GM18873 (cell line): ENCODE data around the gene PAQR8.

Experiments used
- ATAC-seq: cut with Tn5 transposase; IDR thresholded peaks from one replicate; pipeline ENCODE4 v1.9.1; 2021; ENCODE audit warnings: mild to moderate bottlenecking, moderate library complexity, moderate number of reproducible peaks; ENCODE audit not compliant: unreplicated experiment, low FRiP score

PAQR8 gene, protein sequence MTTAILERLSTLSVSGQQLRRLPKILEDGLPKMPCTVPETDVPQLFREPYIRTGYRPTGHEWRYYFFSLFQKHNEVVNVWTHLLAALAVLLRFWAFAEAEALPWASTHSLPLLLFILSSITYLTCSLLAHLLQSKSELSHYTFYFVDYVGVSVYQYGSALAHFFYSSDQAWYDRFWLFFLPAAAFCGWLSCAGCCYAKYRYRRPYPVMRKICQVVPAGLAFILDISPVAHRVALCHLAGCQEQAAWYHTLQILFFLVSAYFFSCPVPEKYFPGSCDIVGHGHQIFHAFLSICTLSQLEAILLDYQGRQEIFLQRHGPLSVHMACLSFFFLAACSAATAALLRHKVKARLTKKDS

GRCh38 chr6:52361945-52362442 is at the start of gene PAQR8:
Gene PAQR8 (plus strand): TSS chr6:52362151. CDS start chr6:52403214, 41,063 bp downstream.
- ATAC-seq = peak; percentile 60

- ATAC-seq = no peak
Measured at GRCh38 chr6:52312461-52312860, 49.5 kb upstream of the PAQR8 start.

- no peak for ATAC-seq
Measured at GRCh38 chr6:52314752-52315151, 47.2 kb upstream of the PAQR8 start.

GRCh38 chr6:52317211-52317610 is 44.7 kb upstream of the PAQR8 start:
- no peak for ATAC-seq

GRCh38 chr6:52317841-52318581 is 43.9 kb upstream of the PAQR8 start:
- peak; percentile 100 for ATAC-seq

DNA sequence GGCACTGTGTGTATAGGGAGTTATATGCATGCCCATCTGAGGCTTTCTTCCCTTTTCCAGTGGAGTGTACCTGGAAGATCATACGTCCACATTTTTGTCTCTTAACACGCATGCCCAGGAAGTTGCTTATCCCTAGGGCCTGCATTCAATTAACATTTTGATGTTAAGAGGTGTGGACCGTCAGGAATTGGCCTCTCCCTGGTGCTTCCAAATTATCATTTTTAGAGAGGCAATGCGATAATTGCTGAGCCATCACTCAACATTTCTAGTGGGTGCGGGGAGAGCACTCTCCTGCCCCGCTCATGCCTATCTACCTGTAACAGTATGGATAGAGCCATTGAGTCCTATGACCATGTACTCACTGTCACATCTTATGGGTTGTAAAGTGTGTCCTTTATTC is 37.8 kb upstream of the PAQR8 start:
- no peak for ATAC-seq

GRCh38 chr6:52325695-52326471 is 36.1 kb upstream of the PAQR8 start:
- no peak for ATAC-seq

DNA sequence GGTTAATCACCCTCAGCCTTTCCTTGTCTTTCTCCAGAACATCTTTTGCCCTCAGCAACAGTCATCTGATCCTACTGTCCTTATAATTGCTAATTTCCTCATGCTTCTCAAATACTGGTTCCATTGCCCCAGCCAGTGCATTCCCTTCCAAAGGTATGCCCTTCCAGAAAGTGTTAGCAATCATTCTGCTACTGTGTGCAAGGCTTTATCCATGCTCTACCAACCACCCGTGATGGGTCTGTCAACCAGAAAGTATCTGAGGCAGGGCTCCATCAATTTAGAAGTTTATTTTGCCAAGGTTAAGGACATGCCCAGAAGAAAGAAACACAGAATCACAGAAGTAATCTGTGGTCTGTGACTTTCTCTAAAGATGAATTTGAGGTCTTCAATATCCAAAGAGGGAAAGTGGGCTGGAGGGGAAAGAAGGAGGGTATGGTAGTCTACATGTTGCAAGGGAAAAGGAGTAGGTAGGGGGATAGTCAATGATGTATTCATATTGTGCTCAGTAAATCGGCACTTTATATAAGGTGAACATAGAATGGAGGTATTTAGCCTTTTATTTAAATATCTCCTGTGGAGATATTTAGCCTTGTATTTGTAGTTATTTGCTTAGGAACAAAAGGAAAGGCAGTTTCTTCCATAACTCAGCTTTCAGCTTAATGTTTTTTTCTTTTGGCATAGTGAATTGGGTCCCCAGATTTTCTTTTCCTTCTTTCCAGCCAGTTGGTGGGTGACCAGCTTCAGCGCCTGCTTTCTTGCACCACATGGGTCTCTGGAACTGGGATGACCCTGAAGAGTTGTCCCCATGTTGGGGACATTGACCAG is 35.2 kb upstream of the PAQR8 start:
- no peak for ATAC-seq

DNA sequence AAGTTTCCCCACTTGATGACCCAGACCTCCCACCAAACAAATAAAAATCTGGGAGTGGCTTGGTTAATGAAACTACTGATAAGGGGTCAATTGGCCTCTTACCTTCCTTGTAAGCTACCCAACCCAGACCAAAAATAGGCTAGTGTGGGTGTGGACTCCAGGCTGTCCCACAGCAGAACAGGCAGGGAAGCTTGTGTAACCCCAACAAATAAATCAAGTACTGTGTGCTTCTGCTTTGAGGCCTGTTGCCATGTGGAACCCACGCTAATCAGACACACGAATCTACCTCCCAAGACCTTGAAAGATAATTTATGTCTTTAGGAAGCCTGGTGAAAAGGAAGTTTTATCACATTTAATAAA is 33.7 kb upstream of the PAQR8 start:
- ATAC-seq = no peak

GRCh38 chr6:52328729-52329128 is 33.2 kb upstream of the PAQR8 start:
- no peak for ATAC-seq

GRCh38 chr6:52330470-52330869 is 31.5 kb upstream of the PAQR8 start:
- no peak for ATAC-seq

DNA sequence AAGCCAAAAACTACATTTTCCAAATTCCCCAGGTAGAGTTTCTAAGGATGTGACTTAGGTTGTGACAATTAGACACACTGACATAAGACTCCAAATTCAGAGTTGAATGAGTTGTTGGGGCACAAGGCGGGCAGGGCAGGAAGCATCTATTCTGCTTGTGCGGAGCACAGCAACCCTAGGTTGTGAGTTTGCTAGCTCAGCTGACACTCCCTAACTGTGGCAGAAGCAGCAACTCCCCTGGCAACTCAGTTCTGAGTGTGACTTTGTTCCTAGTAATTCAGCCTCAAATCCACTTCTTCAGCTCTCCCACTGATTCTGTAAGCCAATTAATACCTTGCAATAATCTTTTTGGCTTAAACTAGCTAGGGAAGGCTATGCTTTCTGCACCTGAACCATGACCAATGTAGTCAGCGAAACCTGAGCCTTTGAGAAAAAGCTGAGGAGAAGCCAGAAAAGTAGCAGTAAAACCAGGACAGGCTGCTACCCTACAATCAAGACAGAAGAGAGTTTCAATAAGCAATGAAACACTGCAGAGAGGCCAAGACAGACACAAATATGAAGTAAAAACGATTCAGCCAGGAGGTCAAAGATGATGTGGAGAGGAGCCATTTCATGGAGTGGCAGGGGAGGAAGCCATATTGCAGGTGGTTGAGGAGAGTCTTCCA is 30.0 kb upstream of the PAQR8 start:
- no peak for ATAC-seq

GRCh38 chr6:52333840-52334200 is 28.1 kb upstream of the PAQR8 start:
- ATAC-seq = no peak

- no peak for ATAC-seq
Measured at GRCh38 chr6:52335576-52335975, 26.4 kb upstream of the PAQR8 start.

DNA sequence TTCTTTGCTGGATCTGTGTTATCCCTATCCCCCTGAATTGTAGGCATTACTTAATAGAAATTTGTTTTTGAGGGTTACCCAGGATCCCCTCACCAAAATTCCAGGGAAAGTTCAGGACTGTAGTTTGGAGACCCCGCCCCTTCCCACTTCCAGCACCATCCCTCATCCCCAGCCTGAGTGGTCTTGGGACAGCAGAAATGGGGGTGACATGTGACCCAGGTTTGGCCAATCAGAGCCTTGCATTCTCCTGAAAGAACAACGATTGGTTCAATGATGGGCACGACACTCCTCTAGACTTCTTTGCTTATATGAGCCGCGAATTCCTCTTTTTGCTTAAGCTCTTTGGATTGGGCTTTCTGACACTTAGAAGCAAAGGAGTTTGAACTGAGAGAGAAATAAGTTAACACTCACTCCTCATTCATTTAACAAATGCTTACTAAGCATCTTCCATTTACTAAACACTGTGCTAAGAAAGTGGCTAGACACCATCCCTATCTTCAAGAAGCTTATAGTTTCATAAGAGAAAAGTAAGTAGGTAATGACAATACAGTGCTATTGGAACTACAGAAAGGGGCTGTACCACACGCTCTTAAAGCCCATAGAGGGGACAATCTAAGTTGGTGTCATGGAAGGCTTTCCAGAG is 24.9 kb upstream of the PAQR8 start:
- no peak for ATAC-seq

DNA sequence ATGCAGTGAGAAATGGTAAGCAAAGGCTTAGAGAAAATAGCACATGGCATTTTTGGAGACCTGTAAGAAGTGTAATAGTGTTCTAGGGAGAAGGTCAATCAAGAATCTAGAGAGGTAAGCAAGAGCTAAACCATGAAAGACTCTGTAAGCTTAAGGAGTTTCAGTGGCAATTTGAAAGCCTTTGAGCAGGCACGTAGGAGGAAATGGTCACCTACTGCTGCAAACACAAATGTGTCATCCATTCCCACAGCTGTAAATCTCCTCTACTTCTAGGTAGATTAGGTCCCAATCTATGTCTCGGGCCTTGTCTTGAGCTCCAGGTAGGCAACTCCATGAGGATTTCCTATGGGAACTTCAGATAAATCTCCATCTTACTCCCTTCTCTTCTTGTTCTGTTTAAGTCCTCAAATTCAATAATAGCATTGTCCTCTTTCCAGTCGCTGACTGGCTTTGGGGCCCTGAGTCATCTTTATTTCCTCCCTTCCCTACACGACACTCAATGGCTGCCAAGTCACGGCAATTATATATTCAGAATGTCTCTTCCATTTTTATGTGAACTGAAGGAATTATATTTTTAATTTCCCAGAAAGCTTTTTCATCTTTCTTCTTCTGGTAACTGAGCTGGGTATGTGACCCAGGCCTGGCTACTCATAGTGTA is 24.2 kb upstream of the PAQR8 start:
- no peak for ATAC-seq

DNA sequence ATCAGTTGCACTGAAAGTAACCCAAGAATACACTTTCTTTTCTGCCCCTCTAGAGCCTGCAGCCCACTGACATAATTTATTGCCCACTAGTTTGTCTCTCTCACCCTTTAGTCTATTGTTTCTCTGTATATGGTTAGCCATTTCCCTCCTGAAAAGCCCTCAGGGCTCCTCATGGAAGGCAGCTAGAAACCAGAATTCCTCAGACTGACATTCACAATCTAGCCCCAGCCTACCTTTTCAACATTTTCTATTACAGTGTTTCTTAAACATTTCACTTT is 21.4 kb upstream of the PAQR8 start:
- ATAC-seq = no peak

- ATAC-seq = no peak
Measured at GRCh38 chr6:52341561-52342260, 20.2 kb upstream of the PAQR8 start.
